Suprapubic skin (tissue), 3 donors: ENCODE measurements around the gene ZNF679.

Experiments
- EP300 ChIP-seq: sonication (generic); formaldehyde crosslinking; IDR thresholded peaks from one replicate; pipeline ENCODE4 v1.6.1; 2017; ENCODE audit warnings: antibody characterized with exemption
- POLR2A ChIP-seq, 2 donors: fragments of 450-650 bp; IDR thresholded peaks; one replicate each; pipeline ENCODE4 v1.6.1; 2017; ENCODE audit warnings: antibody characterized with exemption in 2 of 2, mild to moderate bottlenecking in 2 of 2, moderate library complexity in 2 of 2
- TF ChIP-seq, protein P1 (sequence below), 2 donors: fragments of 200-600 bp in 1 of 2; fragments of 450-650 bp in 1 of 2; sonication (generic) in 1 of 2; IDR thresholded peaks; one replicate each; pipeline ENCODE4 v1.5.1; 2016 to 2019; ENCODE audit warnings: antibody characterized with exemption in 2 of 2, mild to moderate bottlenecking in 1 of 2, moderate library complexity in 1 of 2

DNA sequence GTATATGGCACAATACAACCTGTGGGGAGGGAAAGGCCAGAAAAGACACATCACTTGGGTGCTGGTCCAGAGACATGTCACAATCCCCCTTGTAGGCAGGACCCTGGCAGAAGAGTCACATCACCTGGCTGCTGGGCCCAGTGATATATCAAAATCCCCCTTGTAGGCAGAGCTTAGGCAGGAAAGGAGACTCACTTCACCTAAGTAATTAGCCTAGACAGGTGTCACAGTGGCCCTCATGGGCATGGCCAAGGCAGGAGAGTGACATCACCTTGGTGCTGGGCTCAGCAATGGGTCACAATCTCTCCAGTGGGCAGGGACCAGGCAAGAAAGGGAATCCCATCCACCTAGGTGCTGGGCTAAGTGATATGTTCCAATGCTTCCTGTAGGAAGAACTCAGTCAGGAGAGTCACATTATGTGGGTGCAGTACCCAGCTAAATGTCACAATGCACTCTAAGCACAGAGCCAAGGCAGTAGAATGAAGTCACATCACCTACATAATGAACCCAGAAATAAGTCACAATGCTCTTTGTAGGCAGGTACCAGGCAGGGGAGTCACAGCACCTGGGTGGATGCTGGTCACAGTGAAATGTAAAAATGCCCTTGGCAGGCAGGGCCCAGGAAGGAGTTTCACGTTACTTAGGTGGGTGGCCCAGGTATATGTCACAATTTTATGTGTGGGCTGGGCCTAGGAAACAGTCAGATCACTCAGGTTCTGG is 66.6 kb downstream of the ZNF679 start:
- TF ChIP-seq, protein P1, sequence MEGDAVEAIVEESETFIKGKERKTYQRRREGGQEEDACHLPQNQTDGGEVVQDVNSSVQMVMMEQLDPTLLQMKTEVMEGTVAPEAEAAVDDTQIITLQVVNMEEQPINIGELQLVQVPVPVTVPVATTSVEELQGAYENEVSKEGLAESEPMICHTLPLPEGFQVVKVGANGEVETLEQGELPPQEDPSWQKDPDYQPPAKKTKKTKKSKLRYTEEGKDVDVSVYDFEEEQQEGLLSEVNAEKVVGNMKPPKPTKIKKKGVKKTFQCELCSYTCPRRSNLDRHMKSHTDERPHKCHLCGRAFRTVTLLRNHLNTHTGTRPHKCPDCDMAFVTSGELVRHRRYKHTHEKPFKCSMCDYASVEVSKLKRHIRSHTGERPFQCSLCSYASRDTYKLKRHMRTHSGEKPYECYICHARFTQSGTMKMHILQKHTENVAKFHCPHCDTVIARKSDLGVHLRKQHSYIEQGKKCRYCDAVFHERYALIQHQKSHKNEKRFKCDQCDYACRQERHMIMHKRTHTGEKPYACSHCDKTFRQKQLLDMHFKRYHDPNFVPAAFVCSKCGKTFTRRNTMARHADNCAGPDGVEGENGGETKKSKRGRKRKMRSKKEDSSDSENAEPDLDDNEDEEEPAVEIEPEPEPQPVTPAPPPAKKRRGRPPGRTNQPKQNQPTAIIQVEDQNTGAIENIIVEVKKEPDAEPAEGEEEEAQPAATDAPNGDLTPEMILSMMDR (IDR thresholded peaks at IDR 0.05), result no peak
- TF ChIP-seq EP300 (no peak), POLR2A (IDR thresholded peaks at IDR 0.05) (no peak)
